Measurements from ENCODE around the gene L1TD1. TPM values are rescaled to one million over a fixed set of nuclear protein-coding genes. Genes with fewer than 3 reads are reported as not detected.
A peak's percentile ranks its signal among the peaks of the same experiment; 100 is the strongest.
"Not testable (repeated sequence)": the region's sequence is repeated elsewhere in the genome, so short reads cannot be mapped to it uniquely, and the experiment has no call there.

L1TD1 gene
- total and polyA plus RNA-seq, 2 of the 13 experiments (the other 11 are each of a cell fraction or from before 2014, with no cell fraction given), result not detected

DNA sequence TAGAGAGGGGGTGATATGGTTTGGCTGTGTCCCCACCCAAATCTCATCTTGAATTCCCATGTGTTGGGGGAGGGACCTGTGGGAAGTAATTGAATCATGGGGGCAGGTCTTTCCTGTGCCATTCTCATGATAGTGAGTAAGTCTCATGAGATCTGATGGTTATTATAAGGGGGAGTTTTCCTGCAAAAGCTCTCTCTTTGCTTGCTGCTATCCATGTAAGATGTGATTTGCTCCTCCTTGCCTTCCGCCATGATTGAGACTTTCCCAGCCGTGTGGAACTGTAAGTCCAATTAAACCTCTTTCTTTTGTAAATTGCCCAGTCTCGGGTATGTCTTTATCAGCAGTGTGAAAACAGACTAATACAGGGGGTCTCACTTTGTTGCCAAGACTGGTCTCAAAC is 49.7 kb downstream of the L1TD1 start:
- POLR2A ChIA-PET; H3K27ac ChIP-seq (ENCODE audit: extremely low read length, insufficient read depth, low read length); H3K36me3 ChIP-seq (replicated peaks in 1 of 2; ENCODE audit: control insufficient read depth in 1 of 2, insufficient read depth in 2 of 2, low read length in 2 of 2); H3K79me2 ChIP-seq (ENCODE audit: insufficient read depth, low read length); H2AFZ ChIP-seq (ENCODE audit: low read length); CTCF ChIA-PET (ENCODE audit: low intra/inter-chr PET ratio, low total read pairs); FAIRE-seq; H3K9me3 ChIP-seq (ENCODE audit: low read length); H4K20me1 ChIP-seq (ENCODE audit: insufficient read depth, low read length); H3K4me3 ChIP-seq (replicated peaks in 1 of 3; ENCODE audit: insufficient read depth in 1 of 3, low read depth in 2 of 3, low read length in 3 of 3); H3K4me2 ChIP-seq (ENCODE audit: low read depth, low read length); BruUV-seq (replicated peaks); H3K27me3 ChIP-seq (ENCODE audit: control insufficient read depth in 1 of 2, insufficient read depth in 2 of 2, low read length in 2 of 2); ATAC-seq; in situ Hi-C loops (cut with HindIII; ENCODE audit: extremely low pct_ligation_motif_present, low pct_unique_long_range_greater_than_20kb); DNase-seq (ENCODE audit: low spot score); H3K9ac ChIP-seq (ENCODE audit: insufficient read depth, low read depth, low read length): not testable (repeated sequence)
- 100% methylated on average over 3 of the region's 3 CpGs for WGBS (ENCODE audit: low lambda C conversion rate)
- TF ChIP-seq ZNF431 (CRISPR knock-in tag; IDR thresholded peaks at IDR 0.05; ENCODE audit: borderline replicate concordance, low read depth), result peak; percentile 97
- intact Hi-C loops (cut with micrococcal nuclease; ENCODE audit: unreplicated experiment), result loop anchor here (5.0 kb wide), 3 partner anchors 43 to 163 kb away; no protein-coding TSS in a partner anchor
- peaks cover 49% of the 10 kb centered on the region for H3K4me1 ChIP-seq (ENCODE audit: insufficient read depth, low read length)

DNA sequence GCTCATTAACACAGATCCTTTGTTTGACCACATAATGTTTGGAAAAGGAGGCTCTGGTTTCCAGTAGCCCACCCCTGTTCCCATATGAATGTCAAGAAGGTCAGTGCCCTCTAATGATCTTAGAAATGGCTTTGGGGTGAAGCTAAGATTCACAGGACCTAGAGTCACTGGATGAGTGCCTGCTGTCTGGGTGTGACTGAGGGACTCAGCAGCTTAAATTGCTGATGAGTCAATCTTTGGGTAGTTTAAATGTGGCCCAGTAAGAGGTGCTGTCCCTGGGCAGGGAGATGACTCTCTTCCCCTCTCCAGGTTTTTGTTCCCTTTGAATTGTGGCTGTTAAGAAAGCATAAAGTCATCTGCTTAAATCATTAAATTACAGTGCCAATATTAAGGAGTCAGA is 50.6 kb downstream of the L1TD1 start:
- no peak for ATAC-seq
- peak; percentile 32 to 40; a peak in 2 of 4 replicates for TF ChIP-seq MAFK (conservative IDR thresholded peaks at IDR 0.05 in 1 of 2, IDR thresholded peaks at IDR 0.05 in 1 of 2; ENCODE audit: low read length in 2 of 2)
- TF ChIP-seq ZNF333 (CRISPR knock-in tag; IDR thresholded peaks at IDR 0.05; ENCODE audit: borderline replicate concordance), result no peak
- in situ Hi-C loops (cut with HindIII; ENCODE audit: extremely low pct_ligation_motif_present, low pct_unique_long_range_greater_than_20kb) (no loop called here), intact Hi-C loops (cut with micrococcal nuclease; ENCODE audit: unreplicated experiment) (no loop called here)
- no peak overlapping the region for H2AFZ ChIP-seq (ENCODE audit: low read length)
- no peak for DNase-seq (ENCODE audit: low spot score)
- H3K27ac ChIP-seq (ENCODE audit: extremely low read length, insufficient read depth, low read length), result no peak overlapping the region
- no TSS peak for BruUV-seq (replicated peaks)
- ChIA-PET POLR2A (no interaction called here), CTCF (ENCODE audit: low intra/inter-chr PET ratio, low total read pairs) (no interaction called here)
- H3K4me1 ChIP-seq (ENCODE audit: insufficient read depth, low read length), result peaks cover 49% of the 10 kb centered on the region
- peaks cover 0 to 9% of the 10 kb centered on the region in 2 experiments; a peak in 3 of 5 replicates for H3K36me3 ChIP-seq (replicated peaks in 1 of 2; ENCODE audit: control insufficient read depth in 1 of 2, insufficient read depth in 2 of 2, low read length in 2 of 2)
- H3K4me3 ChIP-seq (replicated peaks in 1 of 3; ENCODE audit: insufficient read depth in 1 of 3, low read depth in 2 of 3, low read length in 3 of 3), result no peak overlapping the region
- FAIRE-seq, result no peak
- no peak overlapping the region for H3K9ac ChIP-seq (ENCODE audit: insufficient read depth, low read depth, low read length)
- no peak overlapping the region for H3K4me2 ChIP-seq (ENCODE audit: low read depth, low read length)
- no peaks in the 10 kb centered on the region for H3K27me3 ChIP-seq (ENCODE audit: control insufficient read depth in 1 of 2, insufficient read depth in 2 of 2, low read length in 2 of 2)
- H3K9me3 ChIP-seq (ENCODE audit: low read length), result no peaks in the 10 kb centered on the region
- H4K20me1 ChIP-seq (ENCODE audit: insufficient read depth, low read length), result no peaks in the 10 kb centered on the region
- no peaks in the 10 kb centered on the region for H3K79me2 ChIP-seq (ENCODE audit: insufficient read depth, low read length)
